ENCODE measurements around the gene CYP39A1.
A peak's percentile ranks its signal among the peaks of the same experiment; 100 is the strongest.
"Not testable (repeated sequence)": the region's sequence is repeated elsewhere in the genome, so short reads cannot be mapped to it uniquely, and the experiment has no call there.

Gene CYP39A1

DNA sequence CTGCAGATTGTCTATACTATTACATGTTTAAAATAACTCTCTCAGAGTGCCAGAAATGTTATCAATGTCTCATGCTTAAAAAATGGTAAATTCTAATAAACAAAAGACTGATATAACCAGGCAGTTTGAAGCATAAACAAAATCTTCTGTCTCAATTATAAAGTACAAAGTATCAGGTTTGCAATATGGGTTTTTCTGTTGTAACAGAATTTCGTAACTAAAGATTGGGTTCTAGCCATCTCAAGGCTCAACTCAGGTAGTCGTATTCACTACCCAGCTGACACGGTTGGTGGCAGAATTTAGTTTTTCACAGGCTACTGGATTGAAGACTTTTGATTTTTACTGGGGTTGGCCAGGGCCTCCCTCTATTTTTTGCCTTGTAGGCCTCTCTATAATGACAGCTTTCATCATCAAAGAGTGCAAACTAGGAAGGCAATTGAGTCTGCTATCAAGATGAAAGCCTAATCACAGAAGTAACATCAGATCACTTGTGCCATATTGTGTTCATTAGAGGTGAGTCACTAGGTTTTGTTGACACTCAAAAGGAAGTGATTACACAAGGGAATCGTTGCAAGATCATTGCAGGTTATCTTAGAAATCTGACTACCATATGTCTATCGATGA is 3.6 kb downstream of the CYP39A1 start:
- DNase-seq (ENCODE audit: low spot score): no peak

DNA sequence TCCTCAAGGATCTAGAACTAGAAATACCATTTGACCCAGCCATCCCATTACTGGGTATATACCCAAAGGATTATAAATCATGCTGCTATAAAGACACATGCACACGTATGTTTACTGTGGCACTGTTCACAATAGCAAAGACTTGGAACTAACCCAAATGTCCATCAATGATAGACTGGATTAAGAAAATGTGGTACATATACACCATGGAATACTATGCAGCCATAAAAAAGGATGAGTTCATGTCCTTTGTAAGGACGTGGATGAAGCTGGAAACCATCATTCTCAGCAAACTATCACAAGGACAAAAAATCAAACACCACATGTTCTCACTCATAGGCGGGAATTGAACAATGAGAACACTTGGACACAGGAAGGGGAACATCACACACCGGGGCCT is 4.5 kb downstream of the CYP39A1 start:
- DNase-seq (ENCODE audit: low spot score): not testable (repeated sequence)

DNA sequence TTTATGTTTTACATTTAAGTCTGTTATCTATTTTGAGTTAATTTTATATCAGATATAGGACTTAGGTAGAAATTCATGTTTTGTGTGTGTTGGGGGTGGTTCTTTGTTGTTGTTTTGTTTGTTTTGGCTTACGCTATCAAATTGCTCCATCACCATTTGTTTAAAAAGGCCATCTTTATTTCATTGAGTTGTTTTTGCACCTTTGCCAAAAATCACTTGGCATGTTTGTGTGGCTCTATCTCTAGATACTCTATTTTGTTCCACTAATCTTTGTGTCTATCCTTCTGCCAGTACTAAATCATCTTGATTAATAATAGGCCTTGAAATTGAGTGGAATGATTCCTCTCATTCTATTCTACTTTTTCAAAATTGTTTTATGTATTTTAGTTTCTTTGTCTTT is 7.4 kb downstream of the CYP39A1 start:
- no peak for DNase-seq (ENCODE audit: low spot score)

DNA sequence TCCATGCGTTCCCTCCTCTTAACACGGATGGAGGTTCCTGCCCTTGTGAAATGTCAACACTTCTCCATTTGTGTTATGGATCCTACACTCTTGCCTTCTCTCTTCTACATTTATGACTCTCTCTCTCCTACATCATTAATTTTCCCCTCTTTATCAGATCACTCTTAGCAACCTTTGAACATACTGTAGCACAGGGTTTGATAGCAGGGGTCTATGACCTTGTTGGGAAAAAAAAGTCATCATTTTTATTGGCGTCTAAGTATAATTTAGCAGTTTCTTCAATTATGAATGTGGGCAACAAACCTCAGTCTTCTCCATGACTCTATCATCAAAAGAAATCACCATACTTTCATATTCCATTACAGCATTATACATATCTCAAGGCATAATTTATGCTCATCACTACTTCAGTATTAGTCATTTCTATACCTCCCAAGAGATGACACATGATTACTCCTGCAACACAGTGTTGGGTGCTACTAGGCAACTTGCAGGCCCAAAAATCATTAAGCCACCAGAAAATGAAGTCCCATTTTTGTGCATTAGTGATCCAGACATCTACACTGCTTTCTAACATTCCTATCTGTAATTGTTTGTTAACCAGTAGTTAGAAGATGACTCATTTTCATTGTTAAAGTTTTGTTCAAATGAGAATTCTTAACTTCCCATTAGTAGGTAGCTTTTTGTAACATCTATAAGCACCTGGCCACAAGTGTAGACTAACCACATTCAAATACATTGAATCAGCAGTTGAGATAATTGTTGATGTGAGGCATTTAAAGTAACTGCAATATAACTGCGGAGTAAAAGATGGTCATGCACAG is 9.5 kb downstream of the CYP39A1 start:
- no peak for DNase-seq (ENCODE audit: low spot score)

DNA sequence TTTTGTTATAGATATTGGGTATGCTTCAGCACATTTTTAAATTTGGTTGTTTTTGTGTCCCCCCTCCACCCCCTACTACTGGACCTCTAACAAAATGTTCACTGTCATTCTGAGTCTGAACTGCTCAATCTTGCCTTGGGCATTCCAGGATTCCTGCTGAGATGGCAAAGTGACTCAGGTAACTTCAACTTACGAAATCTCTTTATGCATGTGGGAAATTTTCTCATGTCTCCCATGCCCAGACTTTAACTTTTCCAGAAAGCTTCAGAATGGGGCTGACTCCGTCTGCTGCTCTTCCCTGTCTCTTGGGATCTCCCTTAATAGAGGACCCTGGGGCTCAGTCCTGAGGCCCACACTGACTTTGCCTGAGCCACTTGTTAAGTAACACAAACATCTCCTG is 14.0 kb downstream of the CYP39A1 start:
- no peak for DNase-seq (ENCODE audit: low spot score)

DNA sequence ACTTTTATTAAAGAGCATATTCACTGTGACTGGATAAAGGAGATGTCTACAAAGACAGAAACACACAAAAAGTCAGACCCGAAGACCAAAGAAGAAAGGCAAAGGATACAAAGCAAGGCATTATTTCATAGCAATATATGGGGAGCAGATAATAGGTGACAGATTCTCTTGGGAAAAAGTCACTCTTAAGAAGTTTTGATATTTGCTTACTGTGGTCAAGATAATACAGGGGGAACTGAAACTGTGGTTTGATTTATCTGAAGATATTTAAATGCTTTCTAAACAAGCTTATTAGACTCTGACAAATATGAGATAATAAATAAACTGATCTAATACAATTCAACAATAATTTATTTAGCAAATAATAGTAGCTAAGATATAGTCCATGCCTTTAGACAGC is 14.7 kb downstream of the CYP39A1 start:
- no peak for DNase-seq (ENCODE audit: low spot score)

DNA sequence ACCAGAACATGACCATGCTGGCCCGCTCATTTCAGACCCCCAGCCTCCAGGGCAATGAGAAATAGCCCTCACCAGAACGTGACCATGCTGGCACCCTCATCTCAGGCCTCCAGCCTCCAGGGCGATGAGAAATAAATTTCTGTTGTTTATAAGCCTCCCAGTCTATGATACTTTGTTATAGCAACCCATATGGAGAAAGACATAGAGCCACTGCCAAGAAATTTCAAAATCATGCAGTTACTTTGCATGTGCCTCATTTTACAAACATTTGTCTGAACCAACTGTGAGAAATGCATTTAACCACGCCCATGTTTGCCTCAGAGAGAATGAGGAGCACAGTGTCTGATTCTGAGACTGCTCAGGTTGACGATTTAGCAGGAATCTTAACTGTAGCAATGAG is 15.5 kb downstream of the CYP39A1 start:
- no peak for DNase-seq (ENCODE audit: low spot score)

DNA sequence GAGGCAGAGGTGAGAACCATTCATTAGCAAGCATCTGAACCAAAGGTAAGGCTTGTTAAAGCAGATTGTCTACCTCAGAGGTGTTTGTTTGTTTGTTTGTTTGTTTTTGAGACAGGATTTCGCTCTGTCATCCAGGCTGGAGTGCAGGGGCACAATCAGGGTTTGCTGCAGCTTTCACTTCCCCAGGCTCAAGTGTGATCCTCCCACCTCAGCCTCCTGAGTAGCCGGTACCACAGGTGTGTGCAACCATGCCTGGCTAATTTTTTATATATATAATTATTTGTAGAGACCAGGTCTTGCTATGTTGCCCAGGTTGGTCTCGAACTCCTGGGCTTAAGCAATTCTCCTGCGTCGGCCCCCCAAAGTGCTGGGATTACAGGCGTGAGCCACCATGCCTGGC is 17.2 kb downstream of the CYP39A1 start:
- no peak for DNase-seq (ENCODE audit: low spot score)

DNA sequence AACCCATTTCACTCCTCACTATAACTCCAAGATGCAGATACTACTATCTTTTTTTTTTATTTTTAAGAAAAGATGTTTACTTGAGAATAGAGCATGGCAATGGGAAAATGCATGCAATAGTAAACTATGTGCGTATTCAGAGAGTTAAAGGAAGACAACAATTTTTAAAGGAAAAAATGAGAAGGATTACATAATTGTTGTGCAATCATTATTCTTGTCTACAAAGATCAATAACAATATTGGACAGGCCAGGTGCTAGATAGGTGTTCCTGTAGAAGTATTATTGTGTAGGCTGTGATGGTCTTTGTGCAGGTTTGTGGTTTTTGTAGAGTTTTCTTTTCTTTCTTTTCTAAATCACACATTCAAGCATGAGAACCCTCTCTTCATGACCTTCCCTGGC is 20.6 kb downstream of the CYP39A1 start:
- no peak for DNase-seq (ENCODE audit: low spot score)

DNA sequence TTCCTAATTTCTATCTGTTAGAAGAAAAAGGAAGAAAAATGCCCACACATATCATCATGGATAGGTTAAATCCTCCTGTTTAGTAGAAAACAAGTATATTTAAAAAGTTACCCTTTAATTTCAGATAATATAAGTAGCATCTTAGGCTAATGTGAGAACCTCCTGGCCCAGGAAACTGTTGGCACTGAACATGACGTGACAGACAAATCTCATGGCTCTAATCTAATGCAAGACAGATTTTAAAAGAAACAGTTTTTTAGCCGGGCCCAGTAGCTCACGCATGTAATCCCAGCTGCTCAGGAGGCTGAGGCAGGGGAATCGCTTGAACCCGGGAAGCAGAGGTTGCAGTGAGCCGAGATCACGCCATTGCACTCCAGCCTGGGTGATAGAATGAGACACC is 22.9 kb downstream of the CYP39A1 start:
- DNase-seq (ENCODE audit: low spot score): no peak

DNA sequence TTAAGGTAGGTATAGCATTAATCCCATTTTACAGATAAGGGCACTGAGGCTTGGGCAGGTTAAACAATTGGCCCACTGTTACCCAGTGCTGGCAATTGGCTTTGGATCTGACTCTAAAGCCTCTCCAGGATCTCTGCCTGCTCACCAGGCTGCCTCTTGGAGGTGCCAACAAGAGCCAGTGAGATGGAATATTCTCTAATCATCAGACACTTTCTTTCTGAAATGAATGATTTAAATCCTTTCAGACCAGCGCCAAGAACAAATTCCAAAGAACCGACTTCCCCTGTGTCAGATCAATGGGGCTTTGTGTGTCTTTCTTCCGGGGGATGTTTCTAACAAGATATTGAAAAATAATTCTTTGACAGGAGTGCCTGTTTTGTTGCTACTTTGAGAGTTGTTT is 23.6 kb downstream of the CYP39A1 start:
- no peak for DNase-seq (ENCODE audit: low spot score)

DNA sequence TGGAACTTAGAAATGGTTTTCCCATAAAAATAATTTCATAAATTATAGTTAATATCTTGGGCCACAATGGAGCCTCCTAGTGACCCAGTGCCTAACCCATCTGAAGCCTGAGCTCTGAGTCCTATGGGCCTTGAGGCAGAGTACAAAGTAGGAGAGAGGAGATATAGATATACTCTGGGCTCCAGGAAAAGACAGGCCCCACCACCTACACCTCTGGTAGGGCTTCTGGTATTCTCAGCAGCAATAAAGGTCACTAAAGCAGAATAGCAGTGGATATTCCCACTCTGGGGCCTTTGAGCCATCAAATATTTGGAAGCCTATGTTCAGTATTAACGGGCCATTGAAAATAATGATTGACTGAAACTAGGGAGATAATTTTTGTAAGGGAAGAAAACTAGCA is 24.1 kb downstream of the CYP39A1 start:
- no peak for DNase-seq (ENCODE audit: low spot score)

DNA sequence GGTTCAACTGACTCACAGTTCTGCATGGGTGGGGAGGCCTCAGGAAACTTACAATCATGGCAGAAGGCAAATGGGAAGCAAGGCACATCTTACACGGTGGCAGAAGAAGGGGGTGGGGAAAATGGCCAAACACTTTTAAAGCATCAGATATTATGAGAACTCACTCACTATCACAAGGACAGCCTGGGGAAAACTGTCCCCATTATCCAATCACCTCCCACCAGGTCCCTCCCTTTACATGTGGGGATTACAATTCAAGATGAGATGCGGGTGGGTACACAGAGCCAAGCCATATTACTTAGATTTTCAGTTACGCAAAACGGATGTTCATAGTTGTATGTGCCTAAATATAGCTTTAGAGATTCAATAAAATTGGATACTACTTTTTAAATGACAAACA is 25.6 kb downstream of the CYP39A1 start:
- no peak for DNase-seq (ENCODE audit: low spot score)

DNA sequence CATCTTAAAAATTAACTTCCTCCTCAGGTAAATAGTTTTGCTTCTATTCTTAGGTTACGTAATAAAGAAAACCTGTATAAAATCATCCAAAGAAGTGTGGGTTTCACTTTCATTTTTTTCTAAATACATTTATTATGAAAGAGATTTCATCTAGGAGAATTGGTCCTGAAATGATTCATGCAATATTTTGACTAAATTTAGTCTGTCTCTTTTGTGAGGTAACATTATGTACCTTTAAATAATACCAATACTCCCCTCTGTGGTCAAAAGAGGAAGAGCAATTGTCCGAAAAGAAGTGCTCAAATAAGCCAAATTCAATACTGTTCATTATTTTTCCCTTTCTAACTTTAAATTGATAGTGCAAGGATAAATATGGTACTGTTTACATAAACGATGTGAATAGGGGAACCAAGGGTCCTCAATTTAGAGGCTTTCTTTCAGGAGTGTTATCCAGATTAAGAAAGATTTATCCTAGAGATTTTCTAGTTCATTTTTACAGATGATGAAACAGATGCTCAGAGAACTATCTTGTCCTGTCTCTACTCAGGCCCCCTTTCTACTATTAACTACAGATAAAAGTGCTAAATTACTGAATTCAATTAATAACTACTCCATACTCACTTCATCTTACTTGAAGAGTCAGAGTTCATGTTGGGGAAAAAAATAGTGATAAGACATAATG is 26.2 kb downstream of the CYP39A1 start:
- peak; percentile 7 for DNase-seq (ENCODE audit: low spot score)

DNA sequence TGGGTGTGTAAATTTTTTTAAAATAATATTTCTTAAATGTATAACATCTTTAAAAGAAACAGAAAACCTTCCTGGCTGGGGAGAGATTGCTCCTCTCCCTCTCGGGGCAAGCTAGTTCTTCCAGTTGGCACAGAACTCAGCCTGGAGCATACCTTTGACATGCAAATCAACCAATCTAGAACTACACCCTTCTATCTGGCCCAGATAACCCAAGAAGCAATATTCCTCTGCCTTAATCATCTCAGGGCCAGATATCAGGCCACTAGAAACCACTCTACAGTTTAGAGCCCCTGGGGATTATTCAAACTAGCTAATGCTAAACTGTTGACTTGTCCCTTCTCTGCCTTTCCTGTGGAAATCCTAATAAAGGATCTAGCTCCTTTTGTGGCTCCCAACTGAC is 33.9 kb downstream of the CYP39A1 start:
- no peak for DNase-seq (ENCODE audit: low spot score)

DNA sequence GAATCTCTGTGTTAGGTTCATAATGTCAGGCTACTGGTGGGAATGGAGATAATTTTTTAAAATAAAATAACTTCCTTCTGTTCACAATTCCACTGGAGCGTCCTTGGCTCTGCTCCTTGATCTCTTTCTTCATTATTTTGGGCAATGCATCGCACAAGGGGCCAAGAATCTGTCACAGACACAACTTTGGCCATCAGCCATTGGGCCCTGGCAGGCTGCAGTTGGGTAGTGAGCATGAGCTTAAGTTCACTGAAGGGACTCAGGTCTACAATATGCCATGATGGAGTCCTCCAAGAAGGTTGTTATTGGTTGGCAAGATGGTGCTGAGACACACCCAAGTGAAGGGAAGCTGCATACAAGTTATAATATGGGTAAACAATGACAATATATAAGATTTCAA is 40.0 kb downstream of the CYP39A1 start:
- no peak for DNase-seq (ENCODE audit: low spot score)

DNA sequence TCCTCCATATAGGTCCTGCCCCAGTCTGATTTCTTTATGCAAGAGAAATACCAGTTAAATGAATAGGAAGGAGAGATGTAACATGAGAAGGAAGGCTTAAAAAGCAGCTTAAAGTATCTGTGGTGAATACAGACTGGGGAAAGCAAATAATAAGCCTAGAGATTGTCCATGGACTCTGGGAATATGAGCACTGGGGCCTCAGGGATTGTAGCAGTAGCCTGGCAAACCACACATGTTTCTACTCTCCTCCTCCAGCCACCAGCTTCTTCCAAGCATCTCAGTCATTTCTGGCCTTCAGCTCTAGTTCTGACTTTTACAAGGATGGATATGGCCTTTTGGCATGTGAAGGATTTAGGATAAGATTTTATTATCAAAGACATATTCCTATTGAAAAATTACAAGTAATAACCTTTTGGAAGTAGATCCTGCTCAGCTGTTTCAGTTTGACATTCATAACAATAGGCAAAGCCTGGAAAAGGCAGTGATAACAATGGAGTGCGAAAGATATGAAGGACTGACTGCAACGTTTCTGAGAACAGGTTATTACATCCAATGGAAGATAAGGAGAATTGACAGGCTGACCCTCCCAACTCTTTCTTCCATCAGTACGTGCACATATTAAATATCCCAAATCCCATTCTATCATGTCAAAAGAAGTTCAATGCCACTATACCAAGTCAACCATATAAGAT is 41.6 kb downstream of the CYP39A1 start:
- no peak for DNase-seq (ENCODE audit: low spot score)

DNA sequence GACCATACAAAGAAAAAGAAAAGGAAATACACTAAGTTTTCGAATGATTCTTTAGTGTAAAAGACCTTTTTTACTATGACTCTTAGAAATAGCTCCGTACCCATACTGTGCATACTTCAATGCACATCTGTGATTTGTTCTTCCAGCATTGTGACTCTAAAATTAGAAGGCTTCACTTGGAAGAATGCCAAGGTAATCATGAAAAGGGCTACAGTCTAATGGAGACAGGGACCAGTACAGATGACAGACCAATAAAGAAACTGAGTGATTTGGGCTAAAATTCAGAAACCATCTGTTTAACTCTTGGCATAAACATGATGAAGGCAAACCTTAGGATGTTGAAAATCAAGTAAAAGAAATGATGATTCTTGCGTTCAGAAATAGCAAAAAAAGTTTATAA is 46.3 kb downstream of the CYP39A1 start:
- no peak for DNase-seq (ENCODE audit: low spot score)

DNA sequence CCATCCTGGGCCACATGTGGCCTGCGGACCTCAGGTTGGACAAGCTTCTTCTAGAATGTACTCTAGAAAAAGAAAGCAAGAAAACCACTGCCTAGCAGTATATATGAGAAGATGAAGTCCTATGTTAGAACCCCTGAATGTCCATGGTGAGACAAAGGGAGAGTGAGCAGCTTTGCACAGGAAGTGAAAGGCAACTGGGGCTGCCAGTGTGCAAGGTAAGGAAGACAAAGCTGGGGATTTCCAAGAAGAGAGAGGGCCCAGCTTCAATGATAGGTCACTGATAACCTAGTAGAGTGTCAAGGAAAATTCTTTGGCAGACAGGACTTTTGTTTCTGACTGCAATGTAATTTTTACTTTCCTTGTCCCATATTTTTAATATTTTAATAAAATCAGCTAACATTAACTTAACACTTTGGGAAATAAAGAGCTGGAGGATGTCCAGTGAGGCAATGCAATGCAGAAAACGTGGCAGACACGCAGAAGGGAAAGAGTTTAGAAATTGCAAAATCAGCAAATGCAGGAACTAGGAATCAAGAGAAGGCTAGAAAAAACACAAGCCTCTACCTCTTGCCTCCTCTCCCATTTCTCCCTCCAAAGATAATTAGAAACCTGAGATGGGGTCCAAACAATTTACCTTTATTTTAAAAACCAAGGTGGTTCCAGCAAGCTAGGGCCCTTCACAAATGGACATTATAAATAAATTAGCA is 47.4 kb downstream of the CYP39A1 start:
- DNase-seq (ENCODE audit: low spot score): no peak

DNA sequence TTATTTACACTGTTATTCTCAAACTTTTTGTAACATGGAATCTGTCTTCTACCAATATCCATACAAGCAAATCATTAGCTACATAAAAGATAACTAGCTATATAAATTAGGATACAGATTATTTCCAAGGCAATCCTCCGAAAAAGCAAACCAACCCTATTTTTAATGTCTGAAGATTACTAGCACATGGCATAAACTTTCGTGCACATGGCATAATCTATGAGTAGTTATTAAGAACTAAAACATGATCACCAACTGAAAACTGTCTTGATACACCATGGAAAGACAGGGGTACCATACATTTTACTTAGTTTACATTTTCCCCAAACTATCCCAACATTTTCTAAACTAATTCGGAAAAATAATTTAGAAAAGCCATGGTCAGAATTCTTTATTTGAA is 54.4 kb downstream of the CYP39A1 start:
- no peak for DNase-seq (ENCODE audit: low spot score)

DNA sequence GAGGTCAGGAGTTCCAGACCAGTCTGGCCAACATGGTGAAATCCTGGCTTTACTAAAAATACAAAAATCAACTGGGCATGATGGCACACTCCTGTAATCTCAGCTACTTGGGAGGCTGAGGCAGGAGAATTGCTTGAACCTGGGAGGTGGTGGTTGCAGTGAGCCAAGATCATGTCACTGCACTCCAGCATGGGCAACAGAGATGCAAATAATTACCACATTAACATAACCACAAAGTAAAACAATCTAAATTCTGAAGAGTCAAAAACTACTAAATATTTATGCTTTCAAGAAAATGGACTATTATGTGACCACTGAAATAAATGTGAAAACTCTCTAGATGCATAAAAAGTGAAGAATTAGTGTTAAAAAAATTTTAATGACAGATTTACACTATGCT is 59.9 kb downstream of the CYP39A1 start:
- DNase-seq (ENCODE audit: low spot score): no peak

DNA sequence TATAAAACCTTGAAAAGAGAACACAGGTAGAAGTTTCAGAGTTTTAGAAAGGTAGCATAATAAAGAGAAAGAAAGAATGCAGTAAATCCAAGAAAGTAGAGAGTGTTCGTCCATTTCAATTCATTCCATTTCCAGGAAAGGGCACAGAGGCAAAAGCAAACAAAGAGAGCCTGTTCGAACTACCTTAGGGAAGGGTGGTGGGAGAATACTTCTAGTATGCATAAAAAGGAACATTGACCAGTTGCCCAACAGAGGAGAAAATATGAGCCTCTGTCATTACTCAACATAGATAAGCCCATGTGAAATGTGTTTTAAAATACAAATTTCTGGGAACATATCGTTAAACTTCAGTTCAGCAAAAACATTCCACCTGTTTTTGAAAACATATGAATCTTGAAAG is 60.6 kb downstream of the CYP39A1 start:
- DNase-seq (ENCODE audit: low spot score): no peak
